Upper lobe of left lung (tissue), 6 donors: ENCODE measurements around the gene ZNF750. TPM values are rescaled to one million over a fixed set of nuclear protein-coding genes. Genes with fewer than 3 reads are reported as not detected.

Source experiments
- ATAC-seq, 2 donors: fragments of 200-7000 bp; cut with Tn5 transposase; one replicate each; pipeline ENCODE4 v1.9.1; 2022; ENCODE audit warnings: mild to moderate bottlenecking in 2 of 2, moderate library complexity in 2 of 2; ENCODE audit not compliant: low FRiP score in 2 of 2
- DNase-seq, 2 donors: peaks; one replicate each; pipeline ENCODE4 v3.0.0-alpha.2; 2019 to 2020
- H3K27ac ChIP-seq, 4 donors: fragments of 200-600 bp; sonication (generic); one replicate each; pipeline ENCODE4 v1.5.1; 2016 to 2019
- H3K27me3 ChIP-seq, 4 donors: fragments of 200-600 bp; sonication (generic); one replicate each; pipeline ENCODE4 v1.5.1; 2017 to 2019
- H3K36me3 ChIP-seq, 4 donors: fragments of 200-600 bp; sonication (generic); one replicate each; pipeline ENCODE4 v1.5.1; 2016 to 2019
- H3K4me1 ChIP-seq, 4 donors: fragments of 200-600 bp; sonication (generic); one replicate each; pipeline ENCODE4 v1.5.1; 2018 to 2019
- H3K4me3 ChIP-seq, 4 donors: fragments of 200-600 bp; sonication (generic); one replicate each; pipeline ENCODE4 v1.5.1; 2017 to 2019; ENCODE audit warnings: mild to moderate bottlenecking in 2 of 4, moderate library complexity in 1 of 4
- H3K9me3 ChIP-seq, 4 donors: fragments of 200-600 bp; sonication (generic); one replicate each; pipeline ENCODE4 v1.5.1; 2018 to 2019
- EP300 ChIP-seq, 4 donors: sonication (generic); formaldehyde crosslinking; IDR thresholded peaks; one replicate each; pipeline ENCODE4 v1.5.1; 2017; ENCODE audit warnings: antibody characterized with exemption in 4 of 4, control low read depth in 2 of 4
- POLR2A ChIP-seq, 4 donors: fragments of 450-650 bp; IDR thresholded peaks; one replicate each; pipeline ENCODE4 v1.5.1; 2016 to 2017; ENCODE audit warnings: antibody characterized with exemption in 4 of 4, mild to moderate bottlenecking in 2 of 4
- POLR2AphosphoS5 ChIP-seq, 2 donors: sonication (generic); formaldehyde crosslinking; IDR thresholded peaks; one replicate each; pipeline ENCODE4 v1.5.1; 2017; ENCODE audit warnings: antibody characterized with exemption in 2 of 2
- WGBS, 2 donors: methylation state at CpG; one replicate each; pipeline ENCODE4 v1.1.5; 2017 to 2018; 5-methylcytosine and 5-hydroxymethylcytosine counted together
- total RNA-seq, 6 donors: library from RNA; depleted of rRNA in 4 of 6; stranded (reverse); fragments of >200 nt in 4 of 6; gene quantifications; one replicate each; pipeline versions ENCODE4 v1.1.0 to v1.2.1, GENCODE V29; 2016 to 2021
- TF ChIP-seq, protein P1 (sequence below), 6 experiments: fragments of 450-650 bp in 4 of 6; fragments of 200-600 bp in 2 of 6; sonication (generic) in 2 of 6; IDR thresholded peaks; one replicate each; pipeline ENCODE4 v1.5.1; 2016 to 2019; ENCODE audit warnings: antibody characterized with exemption in 6 of 6
- donor health status: DM: no; HTN: no; CAD: no; lungs with moderate emphysema.
- donor health status: DM: no; HTN: yes; CAD: no; lungs with severe emphysema.

The ZNF750 gene
- total RNA-seq, 6 donors from 2014 or later = 2.9 to 14.4 (median 6.9) TPM

DNA sequence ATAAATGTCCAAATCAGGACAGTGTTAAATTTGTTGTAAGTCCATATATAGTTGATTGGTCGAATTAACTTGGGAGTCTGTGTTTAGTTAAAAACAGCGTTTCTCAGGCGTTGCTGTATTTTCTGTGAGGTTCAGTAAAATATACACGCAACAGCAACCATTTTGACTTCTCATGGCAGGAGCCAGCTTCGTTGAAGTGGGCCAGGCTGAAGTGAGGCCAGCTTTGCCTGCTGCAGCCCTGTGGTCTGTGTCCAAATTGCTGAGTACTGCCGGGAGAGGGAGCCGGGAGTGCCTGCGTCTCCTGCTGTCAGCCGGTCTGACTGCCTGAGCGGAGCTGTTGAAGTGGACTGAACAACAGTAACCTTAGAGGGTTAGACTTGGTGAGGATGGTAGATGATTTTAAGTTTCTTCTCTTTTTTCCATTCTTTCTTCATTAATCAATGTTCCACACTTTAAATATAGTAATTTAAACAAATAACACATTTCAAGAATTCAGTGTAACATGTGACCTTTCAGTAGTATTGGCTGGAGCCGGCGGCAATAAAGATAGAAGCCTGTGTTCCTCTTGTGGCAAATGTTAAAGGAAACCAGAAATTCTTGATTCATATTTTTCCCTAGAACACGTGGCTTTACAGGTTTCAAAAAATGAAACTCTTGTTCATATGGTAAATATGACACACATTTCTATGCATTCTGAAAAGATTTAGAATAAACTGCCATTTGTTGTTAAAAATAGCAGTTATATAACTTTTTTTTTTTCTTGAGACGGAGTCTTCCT is 37.0 kb upstream of the ZNF750 start:
- Histone ChIP-seq H3K27me3 (no peaks in the 10 kb centered on the region), H3K4me3 (peak overlapping the region in 1 of 4 donors; percentile 14), H3K9me3 (no peaks in the 10 kb centered on the region), H3K36me3 (peaks cover 0 to 12% (median 4%) of the 10 kb centered on the region in 4 donors), H3K27ac (peak overlapping the region; percentile 77 to 90 (median 82)), H3K4me1 (peaks cover 33 to 71% (median 65%) of the 10 kb centered on the region in 4 donors)
- WGBS, 2 donors = 28 to 34% methylated on average over 14 of the region's 14 CpGs
- TF ChIP-seq POLR2AphosphoS5 (IDR thresholded peaks at IDR 0.05) = peak; percentile 32 to 64
- peak in 1 of 4 donors; percentile 57 for TF ChIP-seq POLR2A (IDR thresholded peaks at IDR 0.05)
- no peak for TF ChIP-seq EP300 (IDR thresholded peaks at IDR 0.05)
- TF ChIP-seq, protein P1, sequence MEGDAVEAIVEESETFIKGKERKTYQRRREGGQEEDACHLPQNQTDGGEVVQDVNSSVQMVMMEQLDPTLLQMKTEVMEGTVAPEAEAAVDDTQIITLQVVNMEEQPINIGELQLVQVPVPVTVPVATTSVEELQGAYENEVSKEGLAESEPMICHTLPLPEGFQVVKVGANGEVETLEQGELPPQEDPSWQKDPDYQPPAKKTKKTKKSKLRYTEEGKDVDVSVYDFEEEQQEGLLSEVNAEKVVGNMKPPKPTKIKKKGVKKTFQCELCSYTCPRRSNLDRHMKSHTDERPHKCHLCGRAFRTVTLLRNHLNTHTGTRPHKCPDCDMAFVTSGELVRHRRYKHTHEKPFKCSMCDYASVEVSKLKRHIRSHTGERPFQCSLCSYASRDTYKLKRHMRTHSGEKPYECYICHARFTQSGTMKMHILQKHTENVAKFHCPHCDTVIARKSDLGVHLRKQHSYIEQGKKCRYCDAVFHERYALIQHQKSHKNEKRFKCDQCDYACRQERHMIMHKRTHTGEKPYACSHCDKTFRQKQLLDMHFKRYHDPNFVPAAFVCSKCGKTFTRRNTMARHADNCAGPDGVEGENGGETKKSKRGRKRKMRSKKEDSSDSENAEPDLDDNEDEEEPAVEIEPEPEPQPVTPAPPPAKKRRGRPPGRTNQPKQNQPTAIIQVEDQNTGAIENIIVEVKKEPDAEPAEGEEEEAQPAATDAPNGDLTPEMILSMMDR (IDR thresholded peaks at IDR 0.05) = peak in 4 of 6 experiments; percentile 25 to 73 (median 49)
- ATAC-seq (peak; percentile 88 to 89), DNase-seq (peak in 1 of 2 donors; percentile 95)

DNA sequence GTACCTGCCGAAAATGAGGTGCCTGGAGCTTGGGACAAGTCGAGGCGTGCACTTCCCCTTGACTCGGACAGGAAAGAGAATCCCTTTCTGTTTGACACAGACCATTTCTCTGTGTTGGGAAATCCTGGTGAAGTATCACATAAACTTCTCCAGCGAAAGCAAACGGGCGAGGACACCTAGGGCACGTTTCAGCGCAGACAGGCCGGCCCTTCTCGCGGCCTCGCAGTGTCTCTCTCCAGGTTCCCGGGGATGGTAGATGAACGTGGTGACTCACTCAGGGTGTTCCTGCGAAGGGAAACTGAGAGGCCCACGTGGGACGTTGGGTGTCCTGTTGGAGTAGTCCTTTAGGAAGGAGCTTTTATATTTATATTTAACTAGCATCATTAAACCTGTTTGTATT is 36.3 kb upstream of the ZNF750 start:
- peak overlapping the region in 1 of 4 donors; percentile 14 for H3K4me3 ChIP-seq
- TF ChIP-seq EP300 (IDR thresholded peaks at IDR 0.05) = no peak
- H3K9me3 ChIP-seq = no peaks in the 10 kb centered on the region
- H3K27me3 ChIP-seq = no peaks in the 10 kb centered on the region
- peaks cover 27 to 65% (median 59%) of the 10 kb centered on the region in 4 donors for H3K4me1 ChIP-seq
- H3K27ac ChIP-seq = peak overlapping the region; percentile 77 to 90 (median 82)
- peaks cover 0 to 18% (median 7%) of the 10 kb centered on the region in 4 donors for H3K36me3 ChIP-seq
- ATAC-seq = peak in 1 of 2 donors; percentile 65
- WGBS, 2 donors = 38 to 52% methylated on average over 18 of the region's 18 CpGs
- DNase-seq = peak in 1 of 2 donors; percentile 64

DNA sequence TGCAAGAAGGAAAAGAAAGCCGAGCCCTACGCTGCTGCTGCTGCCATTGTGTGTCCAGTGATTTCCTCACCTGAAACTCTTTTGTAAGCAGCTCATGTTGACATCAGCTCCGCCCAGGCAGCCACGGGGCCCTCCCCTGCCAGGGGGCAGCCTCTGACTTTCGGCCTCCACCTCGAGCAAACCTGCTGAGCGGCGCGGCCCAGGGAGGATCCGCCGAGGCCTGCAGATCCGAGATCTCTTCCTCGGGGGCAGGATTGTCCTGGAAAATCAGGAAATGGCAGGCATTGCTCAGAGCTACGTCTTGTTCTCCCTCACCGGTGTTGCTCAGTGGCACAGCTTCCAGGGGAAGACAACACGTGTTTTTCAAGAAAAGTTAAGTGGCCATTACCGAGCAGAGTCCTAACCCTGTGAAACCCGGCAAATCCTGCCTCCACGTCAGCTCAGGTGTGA is 35.6 kb upstream of the ZNF750 start:
- no peaks in the 10 kb centered on the region for H3K27me3 ChIP-seq
- peak overlapping the region; percentile 77 to 90 (median 82) for H3K27ac ChIP-seq
- TF ChIP-seq, protein P1 (IDR thresholded peaks at IDR 0.05) = no peak
- peak in 1 of 2 donors; percentile 63 for TF ChIP-seq POLR2AphosphoS5 (IDR thresholded peaks at IDR 0.05)
- TF ChIP-seq POLR2A (IDR thresholded peaks at IDR 0.05) = peak in 2 of 4 donors; percentile 44 to 75
- TF ChIP-seq EP300 (IDR thresholded peaks at IDR 0.05) = no peak
- no peaks in the 10 kb centered on the region for H3K9me3 ChIP-seq
- DNase-seq = peak; percentile 87 to 90
- peak overlapping the region in 1 of 4 donors; percentile 4 for H3K4me3 ChIP-seq
- 66 to 70% methylated on average over 10 to 19 of the region's 19 CpGs for WGBS, 2 donors
- ATAC-seq = peak in 1 of 2 donors; percentile 69
- H3K4me1 ChIP-seq = peaks cover 24 to 57% (median 56%) of the 10 kb centered on the region in 4 donors
- peaks cover 0 to 25% (median 12%) of the 10 kb centered on the region in 4 donors for H3K36me3 ChIP-seq

DNA sequence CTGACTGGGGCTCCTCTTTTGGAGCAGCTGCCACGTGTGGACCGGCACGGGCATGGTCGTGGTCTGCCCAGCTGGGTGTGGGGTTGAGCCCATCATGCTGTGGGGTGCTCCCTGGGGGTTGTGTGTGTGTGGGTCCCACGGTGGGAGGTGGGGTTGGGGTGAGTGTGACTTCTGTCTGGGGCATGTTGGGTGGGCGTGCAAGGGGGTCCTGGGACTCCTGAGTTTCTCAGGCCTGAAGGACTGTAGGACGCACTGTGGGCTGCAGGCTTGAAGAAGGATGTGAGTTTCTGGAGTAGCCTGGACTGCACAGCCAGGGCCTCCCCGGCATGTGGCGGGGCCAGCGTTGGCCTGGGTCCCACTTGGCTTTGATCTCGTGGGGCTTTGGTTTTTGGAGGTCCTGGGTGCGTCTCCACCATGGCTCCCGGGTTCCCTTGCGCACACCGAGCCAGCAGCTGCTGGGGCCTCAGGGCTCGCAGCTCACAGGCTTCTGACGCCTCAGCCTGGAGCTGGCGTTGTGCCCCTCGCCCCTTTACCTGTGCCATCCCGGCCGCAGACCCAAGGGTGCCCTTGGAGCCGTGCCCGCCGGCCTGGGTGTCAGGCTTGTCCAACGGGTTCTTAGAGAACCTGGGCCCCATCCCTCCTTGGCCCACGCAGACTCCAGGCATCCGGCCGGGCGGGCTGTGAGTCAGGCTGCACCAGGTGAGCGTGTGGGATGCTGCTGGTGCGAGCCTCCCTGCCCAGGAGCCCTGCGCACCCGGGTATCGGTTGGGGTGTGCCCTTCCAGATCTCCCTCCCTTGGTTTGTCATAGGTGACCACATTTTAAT is 34.4 kb upstream of the ZNF750 start:
- 69 to 78% methylated on average over 11 to 26 of the region's 34 CpGs for WGBS, 2 donors
- Histone ChIP-seq H3K9me3 (no peaks in the 10 kb centered on the region), H3K4me3 (no peak overlapping the region), H3K27ac (peak overlapping the region in 3 of 4 donors; percentile 77 to 90 (median 82)), H3K4me1 (peaks cover 24 to 50% (median 47%) of the 10 kb centered on the region in 4 donors), H3K36me3 (peaks cover 0 to 29% (median 15%) of the 10 kb centered on the region in 4 donors), H3K27me3 (no peaks in the 10 kb centered on the region)
- peak; percentile 82 to 87 for DNase-seq
- TF ChIP-seq POLR2A (IDR thresholded peaks at IDR 0.05) (peak in 1 of 4 donors; percentile 59), POLR2AphosphoS5 (IDR thresholded peaks at IDR 0.05) (no peak)
- peak; percentile 1 to 78 for ATAC-seq

DNA sequence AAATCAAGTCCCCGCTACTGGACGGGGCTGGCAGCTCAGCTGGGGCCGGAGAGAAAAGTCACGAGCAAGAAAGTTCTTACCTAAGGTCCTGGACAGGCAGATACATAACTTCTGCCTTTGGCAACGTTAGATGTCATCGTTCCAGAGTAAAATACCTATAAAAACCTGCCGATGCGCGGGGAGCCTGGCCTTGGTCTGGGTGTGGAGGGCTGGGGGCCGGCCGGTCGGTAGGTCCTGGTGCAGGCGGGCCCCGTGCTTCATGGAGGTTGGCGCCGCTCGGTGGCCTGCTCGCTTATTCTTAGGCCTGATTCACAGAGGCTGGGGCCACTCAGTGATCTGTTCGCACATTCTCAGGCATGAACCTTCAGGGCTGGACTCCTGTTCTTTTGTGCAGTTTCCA is 33.7 kb upstream of the ZNF750 start:
- peaks cover 24 to 43% (median 40%) of the 10 kb centered on the region in 4 donors for H3K4me1 ChIP-seq
- H3K9me3 ChIP-seq = no peaks in the 10 kb centered on the region
- no peak for DNase-seq
- H3K4me3 ChIP-seq = no peak overlapping the region
- WGBS, 2 donors = 95 to 98% methylated on average over 18 to 19 of the region's 19 CpGs
- no peaks in the 10 kb centered on the region for H3K27me3 ChIP-seq
- no peak overlapping the region for H3K27ac ChIP-seq
- ATAC-seq = no peak
- peaks cover 0 to 29% (median 15%) of the 10 kb centered on the region in 4 donors for H3K36me3 ChIP-seq
- TF ChIP-seq POLR2AphosphoS5 (IDR thresholded peaks at IDR 0.05) (no peak), POLR2A (IDR thresholded peaks at IDR 0.05) (no peak), EP300 (IDR thresholded peaks at IDR 0.05) (no peak)
- TF ChIP-seq, protein P1 (IDR thresholded peaks at IDR 0.05) = no peak
